Activated T-helper 9 cell treated with anti-CD3 and anti-CD28 coated beads, Interleukin-2, amount 50 U/mL, for 16 hours (primary cell): ENCODE measurements around the gene ABCG1.

Experiments used
- DNase-seq: peaks from one replicate; pipeline ENCODE4 v3.0.0-alpha.2; 2020; ENCODE audit warnings: low read depth

Gene ABCG1

DNA sequence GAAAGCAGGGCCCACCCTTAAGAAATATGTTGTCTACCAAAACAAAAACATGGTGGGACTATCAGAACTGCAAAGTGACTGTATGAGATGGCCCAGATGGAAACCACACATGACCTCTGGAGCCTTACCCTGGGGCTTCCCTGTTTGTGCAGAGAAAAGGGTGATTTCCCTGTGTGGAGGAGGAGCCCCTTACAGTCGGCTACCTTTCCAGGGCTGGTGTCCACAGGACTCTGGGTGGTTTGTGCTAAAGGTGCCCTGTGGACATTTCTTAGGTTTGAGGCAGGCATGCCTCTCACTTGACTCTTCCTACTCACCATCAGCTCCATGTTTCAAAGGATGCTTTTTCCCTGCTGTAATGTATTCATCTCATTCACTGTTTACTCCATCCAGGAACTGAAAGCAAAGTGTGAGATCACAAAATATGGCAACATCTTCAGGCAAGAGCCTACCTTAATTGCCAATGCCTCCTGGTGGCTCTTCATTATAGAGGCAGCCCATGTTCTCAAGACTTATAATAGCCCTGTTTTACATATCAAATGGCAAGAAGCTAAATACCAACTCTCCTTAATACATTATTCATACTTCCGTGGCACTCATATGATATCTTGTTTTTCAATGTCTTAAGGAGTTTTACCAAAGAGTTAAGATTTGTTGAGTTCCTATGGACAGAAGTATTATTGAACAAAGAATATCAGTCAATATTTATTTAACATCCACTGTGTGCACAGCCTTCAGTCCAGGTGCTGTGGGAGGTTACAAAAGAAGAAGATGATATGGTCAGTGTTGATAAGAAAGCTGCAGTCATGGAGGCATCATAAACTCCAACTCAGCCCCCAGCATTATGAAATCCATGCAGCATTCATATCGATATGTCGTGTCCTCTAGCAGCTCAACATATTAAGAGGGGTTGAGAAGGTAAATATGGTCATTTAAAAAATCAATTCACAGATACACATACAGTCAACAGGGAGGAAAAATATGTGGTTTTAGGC is 111.7 kb downstream of the ABCG1 start:
- no peak for DNase-seq

DNA sequence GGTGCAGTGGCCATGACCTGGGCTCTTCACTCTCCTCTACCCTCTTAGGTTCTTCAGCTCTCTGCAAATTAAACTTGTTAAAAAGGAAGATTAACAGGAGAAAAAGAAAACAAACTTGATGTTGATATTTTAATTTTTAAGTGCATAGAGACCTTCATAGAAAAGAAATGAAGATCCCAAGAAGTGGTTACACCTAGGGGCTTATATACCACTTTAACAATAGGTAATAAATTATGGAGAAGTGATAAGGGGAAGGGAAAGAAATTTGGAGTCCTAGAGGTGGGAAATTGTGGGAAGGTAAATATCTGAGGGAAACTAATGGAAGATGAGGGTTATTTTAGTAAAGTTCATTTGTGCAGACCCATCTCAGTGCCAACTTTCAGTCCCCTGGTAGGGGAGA is 112.7 kb downstream of the ABCG1 start:
- no peak for DNase-seq

GRCh38 chr21:42332557-42333317 is 113.8 kb downstream of the ABCG1 start:
- no peak for DNase-seq

GRCh38 chr21:42336054-42336453 is 117.1 kb downstream of the ABCG1 start:
- DNase-seq, result no peak

GRCh38 chr21:42337276-42337675 is 118.3 kb downstream of the ABCG1 start:
- no peak for DNase-seq

GRCh38 chr21:42337830-42338728 is 119.1 kb downstream of the ABCG1 start:
- peak; percentile 63 for DNase-seq

- DNase-seq, result no peak
These were observed 120.1 kb downstream of the ABCG1 start for GRCh38 chr21:42338729-42339715.

DNA sequence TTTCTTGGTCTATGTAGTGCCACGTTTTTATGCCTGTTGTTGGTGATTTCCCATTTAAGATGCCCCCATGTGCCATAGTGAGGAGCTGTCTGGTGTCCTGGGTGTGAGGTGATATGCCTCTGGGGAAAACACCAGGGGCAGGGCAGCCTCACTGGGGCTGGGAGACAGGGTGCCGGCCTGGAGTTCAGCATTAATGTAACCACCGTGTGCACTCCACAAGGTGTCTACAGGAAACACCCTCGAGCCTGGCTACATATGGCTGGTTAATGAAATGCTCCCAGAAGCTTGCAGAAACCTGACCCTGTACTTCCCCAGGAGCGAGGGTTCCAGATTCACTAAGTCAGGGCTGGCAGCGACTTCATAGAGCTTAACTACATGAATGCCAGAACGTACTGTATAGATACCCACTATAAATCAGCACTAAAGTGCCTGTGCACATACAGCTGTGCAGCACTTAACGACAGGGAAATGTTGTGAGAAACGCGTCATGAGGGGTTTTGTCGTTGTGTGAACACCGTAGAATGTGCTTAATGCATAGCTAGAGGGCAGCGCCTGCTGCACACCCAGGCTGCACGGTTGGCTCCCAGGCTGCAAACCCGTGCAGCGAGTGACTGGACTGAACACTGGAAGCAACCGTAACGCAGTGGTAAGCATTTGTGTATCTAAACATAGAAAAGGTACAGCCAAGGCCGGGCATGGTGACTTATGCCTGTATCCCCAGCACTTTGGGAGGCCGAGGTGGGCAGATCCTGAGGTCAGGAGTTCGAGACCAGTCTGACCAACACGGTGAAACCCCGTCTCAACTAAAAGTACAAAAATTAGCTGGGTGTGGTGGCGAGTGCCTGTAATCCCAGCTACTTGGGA is 121.5 kb downstream of the ABCG1 start:
- DNase-seq, result no peak

DNA sequence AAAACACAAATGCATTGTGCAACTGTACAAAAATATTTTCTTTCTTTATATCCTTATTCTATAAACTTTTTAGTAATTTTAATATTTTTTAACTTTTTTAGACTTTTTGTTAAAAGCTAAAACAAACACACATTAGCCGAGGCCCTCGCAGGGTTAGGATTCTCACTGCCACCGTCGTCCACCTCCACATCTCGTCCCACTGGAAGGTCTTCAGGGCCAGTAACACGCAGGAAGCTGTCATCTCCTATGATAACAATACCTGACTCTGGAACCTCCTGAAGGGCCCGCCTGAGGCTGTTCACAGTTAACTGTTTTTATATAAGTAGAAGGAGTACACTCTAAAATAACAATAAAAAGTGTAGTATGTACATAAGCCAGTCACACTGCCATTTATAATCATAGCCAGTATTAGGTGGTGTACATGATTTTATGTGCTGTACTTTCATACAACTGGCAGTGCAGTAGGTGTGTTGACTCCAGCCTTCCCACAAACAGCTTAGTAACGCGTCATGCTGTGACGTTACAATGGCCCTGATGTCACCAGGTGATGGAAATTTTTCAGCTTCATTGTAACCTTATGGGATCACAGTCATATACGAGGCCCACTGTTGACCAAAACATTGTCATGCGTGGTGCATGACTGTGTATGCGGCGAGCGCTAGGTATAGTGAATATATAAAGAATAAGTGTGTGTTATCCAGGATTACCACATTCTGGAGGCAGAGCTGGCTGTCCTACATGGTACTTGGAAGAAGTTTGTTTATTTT is 123.0 kb downstream of the ABCG1 start:
- no peak for DNase-seq

GRCh38 chr21:42343101-42343500 is 124.2 kb downstream of the ABCG1 start:
- DNase-seq, result no peak

GRCh38 chr21:42343556-42343955 is 124.6 kb downstream of the ABCG1 start:
- no peak for DNase-seq

- no peak for DNase-seq
These were observed 125.1 kb downstream of the ABCG1 start for GRCh38 chr21:42343963-42344510.

DNA sequence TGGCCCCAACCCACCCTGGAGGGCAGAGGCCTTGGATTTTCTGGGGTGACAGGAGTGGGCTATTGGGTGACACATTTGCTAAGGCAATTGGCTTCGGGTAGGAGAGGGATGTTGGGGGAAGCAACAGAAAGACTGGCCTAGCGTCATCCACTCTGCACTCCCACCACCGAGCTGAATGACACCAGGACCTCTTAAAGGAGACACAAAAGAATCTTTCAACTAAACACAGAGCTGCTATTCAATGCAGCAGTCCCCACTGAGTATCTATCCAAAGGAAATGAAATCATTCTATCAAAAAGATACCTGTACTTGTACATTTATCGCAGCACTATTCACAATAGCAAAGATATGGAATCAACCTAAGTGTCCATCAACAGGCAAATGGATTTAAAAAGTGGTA is 125.7 kb downstream of the ABCG1 start:
- no peak for DNase-seq

DNA sequence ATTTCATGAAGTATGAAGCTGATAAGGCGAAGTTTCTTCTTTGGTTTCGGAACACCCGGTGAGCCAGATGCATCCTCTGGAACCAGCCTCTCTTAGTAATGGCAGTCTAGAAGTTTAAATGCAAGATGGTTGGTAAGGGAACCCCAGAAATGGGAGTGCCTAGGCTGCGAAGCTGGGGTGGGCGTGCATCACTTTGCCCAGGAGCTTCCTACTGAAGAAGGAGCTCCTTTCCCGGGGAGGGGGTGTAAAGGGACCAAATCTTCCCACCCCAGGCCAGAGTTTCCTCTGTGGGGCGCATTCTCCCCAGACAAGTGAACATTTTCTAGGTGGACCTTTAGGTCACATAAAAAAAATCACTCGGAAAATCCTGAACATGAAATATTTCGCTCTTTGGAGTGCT is 127.5 kb downstream of the ABCG1 start:
- DNase-seq, result no peak
